DOHH2 (cell line): ENCODE measurements around the gene MMD.

Experiments used
- CTCF ChIP-seq: fragments of 200-600 bp; sonication (generic); IDR thresholded peaks from one replicate; pipeline ENCODE4 v1.5.1; 2014; ENCODE audit warnings: antibody characterized with exemption, mild to moderate bottlenecking, low read depth, low read length; ENCODE audit not compliant: poor library complexity, severe bottlenecking
- EZH2phosphoT487 ChIP-seq: fragments of 200-600 bp; sonication (generic); IDR thresholded peaks from 2 replicates; pipeline ENCODE4 v1.6.1; 2017; ENCODE audit warnings: borderline replicate concordance, mild to moderate bottlenecking, antibody characterized with exemption, low read length, moderate library complexity, mixed read lengths

- no peak for TF ChIP-seq CTCF
- TF ChIP-seq EZH2phosphoT487, result no peak
Measured at GRCh38 chr17:55452139-55452790, 30.6 kb upstream of the MMD start.
